K562 (cell line): ENCODE measurements around the gene FAM50A. TPM values are rescaled to one million over a fixed set of nuclear protein-coding genes. Genes with fewer than 3 reads are reported as not detected.

Experiments used
- ATAC-seq: fragments of 200-7000 bp; cut with Tn5 transposase; 3 replicates; pipeline ENCODE4 v1.9.1; 2020; ENCODE audit warnings: moderate library complexity
- BruUV-seq: library from RNA; stranded (reverse); fragments of 400-500 nt; replicated peaks from 2 replicates; lab custom pipeline; 2021; lab: Mats Ljungman, UMichigan
- CTCF ChIA-PET: fragments of 300-600 bp; formaldehyde crosslinking; extraction: SDS; loops from one replicate; lab custom pipeline; 2021; ENCODE audit warnings: low intra/inter-chr PET ratio; lab: Yijun Ruan, JAX
- POLR2A ChIA-PET: fragments of 300-600, 350-650 bp; sonication (Branson Sonifier 250); formaldehyde crosslinking; extraction: SDS; loops from one replicate; lab custom pipeline; 2021; ENCODE audit warnings: antibody characterized with exemption, inconsistent platforms; lab: Yijun Ruan, JAX
- DNase-seq, 4 experiments: peaks; one replicate each; pipeline versions ENCODE4 v3.0.0 to v3.0.0-alpha.2; 2011 to 2018; ENCODE audit warnings: low spot score in 3 of 4, mixed read lengths in 3 of 4; ENCODE audit errors: extremely low read depth in 1 of 4
- FAIRE-seq: peaks from 2 replicates; lab custom pipeline; 2011; peaks lifted over from hg19 to GRCh38; lab: Jason Lieb, UNC
- H2AFZ ChIP-seq: 2 replicates; pipeline ENCODE4 v1.6.0; 2011; ENCODE audit warnings: low read depth, low read length, control low read depth, inconsistent platforms
- H3K27ac ChIP-seq: fragments of 200-600 bp; 3 replicates; pipeline ENCODE4 v1.8.0; 2011; ENCODE audit warnings: low read depth, mild to moderate bottlenecking, control low read depth, inconsistent platforms, low read length, moderate library complexity, mixed read lengths; ENCODE audit errors: extremely low read depth
- H3K27me3 ChIP-seq, 2 experiments: fragments of 300-600 bp in 1 of 2; 2 replicates in 1 of 2; 3 replicates in 1 of 2; pipeline versions ENCODE4 v1.6.0 to v1.8.0; 2011; ENCODE audit warnings: inconsistent platforms in 2 of 2, low read length in 2 of 2, mild to moderate bottlenecking in 1 of 2, mixed read lengths in 1 of 2, moderate library complexity in 1 of 2; ENCODE audit not compliant: control insufficient read depth in 2 of 2, insufficient read depth in 2 of 2
- H3K36me3 ChIP-seq: fragments of 300-600 bp; 3 replicates; pipeline ENCODE4 v1.8.0; 2011; ENCODE audit warnings: mild to moderate bottlenecking, low read length, inconsistent platforms; ENCODE audit not compliant: control insufficient read depth, insufficient read depth
- H3K4me1 ChIP-seq, 2 experiments: fragments of 200-600 bp in 1 of 2; replicated peaks in 1 of 2; 2 replicates in 1 of 2; 3 replicates in 1 of 2; pipeline versions ENCODE4 v1.5.1 to v1.8.0; 2011; ENCODE audit warnings: inconsistent platforms in 2 of 2, low read length in 2 of 2, mild to moderate bottlenecking in 1 of 2, mixed read lengths in 1 of 2, moderate library complexity in 1 of 2; ENCODE audit not compliant: control insufficient read depth in 2 of 2, insufficient read depth in 2 of 2
- H3K4me2 ChIP-seq: 2 replicates; pipeline ENCODE4 v1.6.1; 2011; ENCODE audit warnings: low read length, control low read depth, inconsistent platforms, mixed read lengths; ENCODE audit not compliant: insufficient read depth
- H3K4me3 ChIP-seq: fragments of 200-600 bp; sonication (generic), shearing (Covaris generic); 2 replicates; pipeline ENCODE4 v1.5.1; 2016; ENCODE audit warnings: control low read depth, inconsistent platforms
- H3K79me2 ChIP-seq: fragments of 200-600 bp; 3 replicates; pipeline ENCODE4 v1.8.0; 2011; ENCODE audit warnings: low read length, inconsistent platforms; ENCODE audit not compliant: control insufficient read depth, insufficient read depth
- H3K9ac ChIP-seq, 2 experiments: 2 replicates each; pipeline versions ENCODE4 v1.6.0 to v1.6.1; 2011; ENCODE audit warnings: low read depth in 2 of 2, low read length in 2 of 2, control low read depth in 1 of 2, inconsistent platforms in 1 of 2, mild to moderate bottlenecking in 1 of 2, mixed read lengths in 1 of 2; ENCODE audit not compliant: insufficient read depth in 1 of 2
- H3K9me1 ChIP-seq: one replicate; pipeline ENCODE4 v1.6.0; 2011; ENCODE audit warnings: inconsistent platforms, mild to moderate bottlenecking, low read length, moderate library complexity; ENCODE audit not compliant: control insufficient read depth, insufficient read depth
- H3K9me3 ChIP-seq: replicated peaks from 2 replicates; pipeline ENCODE4 v1.5.1; 2011; ENCODE audit warnings: low read depth, low read length, inconsistent platforms; ENCODE audit not compliant: control insufficient read depth, insufficient read depth
- H4K20me1 ChIP-seq: replicated peaks from 2 replicates; pipeline ENCODE4 v1.6.1; 2011; ENCODE audit warnings: low read length, inconsistent platforms, mixed read lengths; ENCODE audit not compliant: control insufficient read depth, insufficient read depth
- FOXK2 ChIP-seq, 2 experiments: fragments of 450-650 bp; IDR thresholded peaks in 1 of 2; conservative IDR thresholded peaks in 1 of 2; 2 replicates each; pipeline ENCODE4 v1.6.1; 2016; ENCODE audit warnings: low read depth in 2 of 2, mild to moderate bottlenecking in 1 of 2
- KDM1A ChIP-seq, 2 experiments: fragments of 450-650 bp; IDR thresholded peaks; 2 replicates each; pipeline ENCODE4 v1.6.1; 2016; ENCODE audit warnings: mild to moderate bottlenecking in 2 of 2
- NFXL1 ChIP-seq: fragments of 450-650 bp; formaldehyde crosslinking; IDR thresholded peaks from 2 replicates; pipeline ENCODE4 v1.4.0; 2021; ENCODE audit warnings: mild to moderate bottlenecking
- RBFOX2 ChIP-seq: fragments of 200-400 bp; formaldehyde crosslinking; IDR thresholded peaks from 2 replicates; pipeline ENCODE4 v1.6.1; 2017; ENCODE audit warnings: low read depth, mild to moderate bottlenecking, low read length, moderate library complexity
- RHOXF2B ChIP-seq: fragments of 250-450 bp; sonication (Bioruptor Pico); conservative IDR thresholded peaks from 2 replicates; pipeline ENCODE4 v1.5.1; 2021
- TAF15 ChIP-seq: fragments of 200-400 bp; formaldehyde crosslinking; IDR thresholded peaks from 2 replicates; pipeline ENCODE4 v1.6.1; 2017; ENCODE audit warnings: mild to moderate bottlenecking, low read depth, low read length, moderate library complexity
- XRCC5 ChIP-seq: fragments of 200-400 bp; formaldehyde crosslinking; IDR thresholded peaks from 2 replicates; pipeline ENCODE4 v1.6.1; 2017; ENCODE audit warnings: low read depth, mild to moderate bottlenecking, low read length
- WGBS: fragments of 100-300 bp; shearing (Covaris generic); methylation state at CpG from one replicate; pipeline ENCODE4 v1.1.6; 2016; ENCODE audit warnings: low coverage, mixed read lengths; ENCODE audit not compliant: insufficient coverage; ENCODE audit errors: missing lambda C conversion rate; 5-methylcytosine and 5-hydroxymethylcytosine counted together
- in situ Hi-C: fragments of 300-500 bp; cut with MboI; formaldehyde crosslinking; loops from 4 replicates; pipeline ENCODE4 v1.15.0; 2018; ENCODE audit warnings: inconsistent platforms, mixed read lengths
- intact Hi-C: fragments of 100-400 bp; cut with micrococcal nuclease; formaldehyde crosslinking; loops from 2 replicates; pipeline ENCODE4 v1.14.2; 2022
- polyA plus RNA-seq, 8 experiments: library from polyadenylated mRNA; depleted of rRNA in 4 of 8; stranded (reverse) in 5 of 8; unstranded in 3 of 8; fragments of >200 nt; fragmentation: Nextera tagmentation in 2 of 8; fragmentation: Illumina TruSeq in 1 of 8; extraction: Ambion mirVana in 2 of 8; extraction: Trizol in 1 of 8; gene quantifications; 2 replicates each; pipeline versions ENCODE4 v1.2.1 to v1.2.3, GENCODE V29; 2011 to 2014; ENCODE audit warnings: inconsistent platforms in 1 of 8, missing spikeins in 1 of 8
- total RNA-seq, 7 experiments: library from RNA; depleted of rRNA in 6 of 7; stranded (reverse); fragments of >200 nt in 6 of 7; fragmentation: Illumina TruSeq in 2 of 7; extraction: Trizol in 2 of 7; gene quantifications; 2 replicates each; pipeline versions ENCODE4 v1.2.1 to v1.2.3, GENCODE V29; 2011 to 2021; ENCODE audit warnings: low replicate concordance in 1 of 7
- TF ChIP-seq, protein P1 (sequence below): fragments of 450-650 bp; IDR thresholded peaks from 2 replicates; pipeline ENCODE4 v1.6.1; 2018; ENCODE audit not compliant: partially characterized antibody

FAM50A gene
- total and polyA plus RNA-seq, 9 of the 15 experiments (the other 6 are each of a cell fraction or from before 2014, with no cell fraction given) = 4.4 to 114 (median 67.3) TPM

DNA sequence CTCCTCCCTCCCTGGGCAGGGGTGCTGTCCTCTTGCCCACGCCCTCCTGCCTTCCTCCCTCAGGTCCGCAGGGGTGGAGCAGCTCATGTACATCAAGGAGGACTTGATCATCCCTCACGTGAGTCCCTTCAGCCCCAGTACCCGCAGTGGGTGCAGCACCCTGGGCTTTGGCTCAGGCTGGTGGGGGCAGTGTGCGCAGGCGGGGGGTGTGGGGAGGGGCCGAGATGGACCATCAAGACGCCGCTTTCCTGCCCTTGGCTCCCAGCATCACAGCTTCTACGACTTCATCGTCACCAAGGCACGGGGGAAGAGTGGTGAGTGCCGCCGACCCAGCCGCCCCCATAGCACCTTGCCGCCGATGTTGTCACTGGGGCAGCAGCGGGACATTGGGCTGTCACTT, 5.7 kb downstream of the FAM50A start:
- Histone ChIP-seq H3K9ac (no peak overlapping the region), H3K36me3 (peaks cover 59% of the 10 kb centered on the region; the same call in 2 of the 3 replicates), H2AFZ (no peak overlapping the region), H3K4me2 (no peak overlapping the region), H3K27ac (no peak overlapping the region), H3K4me3 (no peak overlapping the region), H3K9me3 (no peaks in the 10 kb centered on the region), H3K79me2 (peaks cover 12% of the 10 kb centered on the region), H4K20me1 (no peaks in the 10 kb centered on the region), H3K9me1 (no peaks in the 10 kb centered on the region), H3K27me3 (no peaks in the 10 kb centered on the region), H3K4me1 (peaks cover 5 to 28% of the 10 kb centered on the region in 2 experiments; a peak in 4 of 5 replicates)
- no peak for FAIRE-seq
- in situ Hi-C loops = no loop called here
- ATAC-seq = no peak
- POLR2A ChIA-PET = no interaction called here
- BruUV-seq = no TSS peak
- TF ChIP-seq RHOXF2B (CRISPR knock-in tag) (no peak), RBFOX2 (0 out of 2 replicates have a peak, but pooled peaks have one; percentile 3)
- intact Hi-C loops = no loop called here
- WGBS = no CpG with 5 or more reads among the region's 18 CpGs
- no peak for DNase-seq
- CTCF ChIA-PET = no interaction called here

DNA sequence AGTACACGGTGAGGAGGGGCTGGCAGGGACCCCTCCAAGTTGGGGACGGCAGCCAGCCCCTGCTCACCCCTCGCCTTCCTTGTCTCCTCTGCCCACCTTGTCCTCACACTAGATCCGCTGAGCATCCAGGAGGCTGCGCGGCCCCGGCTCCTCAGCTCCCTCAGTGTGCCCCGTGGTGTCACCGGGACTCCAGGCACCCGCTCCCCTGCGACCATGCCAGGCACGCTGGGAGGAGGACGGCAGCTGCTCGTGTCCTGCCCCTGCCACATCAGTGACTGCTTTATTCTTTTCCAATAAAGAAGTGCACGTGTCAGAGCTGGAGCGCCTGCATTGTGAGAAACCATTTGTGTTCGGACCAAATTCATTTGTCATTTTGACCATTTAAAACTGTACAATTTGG, 6.4 kb downstream of the FAM50A start:
- BruUV-seq = no TSS peak
- Histone ChIP-seq H3K4me3 (no peak overlapping the region), H3K9ac (no peak overlapping the region), H3K4me2 (no peak overlapping the region), H3K27ac (no peak overlapping the region), H3K36me3 (peaks cover 57% of the 10 kb centered on the region; the same call in 2 of the 3 replicates), H3K27me3 (no peaks in the 10 kb centered on the region), H3K79me2 (peaks cover 5% of the 10 kb centered on the region; the same call in 2 of the 3 replicates), H3K9me1 (no peaks in the 10 kb centered on the region), H3K4me1 (peaks cover 1 to 21% of the 10 kb centered on the region in 2 experiments; a peak in 4 of 5 replicates), H3K9me3 (no peaks in the 10 kb centered on the region), H2AFZ (no peak overlapping the region), H4K20me1 (no peaks in the 10 kb centered on the region)
- CTCF ChIA-PET = no interaction called here
- in situ Hi-C loops = no loop called here
- POLR2A ChIA-PET = interaction anchor here (1.0 kb wide), 1 partner anchor 49 kb away, joined by 3 read pairs; no protein-coding TSS in a partner anchor
- TF ChIP-seq XRCC5 (no peak), NFXL1 (CRISPR knock-in tag) (no peak), TAF15 (no peak), KDM1A (IDR thresholded peaks at IDR 0.05) (no peak), RBFOX2 (0 out of 2 replicates have a peak, but pooled peaks have one; percentile 2), FOXK2 (conservative IDR thresholded peaks at IDR 0.05 in 1 of 2, IDR thresholded peaks at IDR 0.05 in 1 of 2; ENCODE audit: low read depth in 2 of 2) (no peak)
- TF ChIP-seq, protein P1, sequence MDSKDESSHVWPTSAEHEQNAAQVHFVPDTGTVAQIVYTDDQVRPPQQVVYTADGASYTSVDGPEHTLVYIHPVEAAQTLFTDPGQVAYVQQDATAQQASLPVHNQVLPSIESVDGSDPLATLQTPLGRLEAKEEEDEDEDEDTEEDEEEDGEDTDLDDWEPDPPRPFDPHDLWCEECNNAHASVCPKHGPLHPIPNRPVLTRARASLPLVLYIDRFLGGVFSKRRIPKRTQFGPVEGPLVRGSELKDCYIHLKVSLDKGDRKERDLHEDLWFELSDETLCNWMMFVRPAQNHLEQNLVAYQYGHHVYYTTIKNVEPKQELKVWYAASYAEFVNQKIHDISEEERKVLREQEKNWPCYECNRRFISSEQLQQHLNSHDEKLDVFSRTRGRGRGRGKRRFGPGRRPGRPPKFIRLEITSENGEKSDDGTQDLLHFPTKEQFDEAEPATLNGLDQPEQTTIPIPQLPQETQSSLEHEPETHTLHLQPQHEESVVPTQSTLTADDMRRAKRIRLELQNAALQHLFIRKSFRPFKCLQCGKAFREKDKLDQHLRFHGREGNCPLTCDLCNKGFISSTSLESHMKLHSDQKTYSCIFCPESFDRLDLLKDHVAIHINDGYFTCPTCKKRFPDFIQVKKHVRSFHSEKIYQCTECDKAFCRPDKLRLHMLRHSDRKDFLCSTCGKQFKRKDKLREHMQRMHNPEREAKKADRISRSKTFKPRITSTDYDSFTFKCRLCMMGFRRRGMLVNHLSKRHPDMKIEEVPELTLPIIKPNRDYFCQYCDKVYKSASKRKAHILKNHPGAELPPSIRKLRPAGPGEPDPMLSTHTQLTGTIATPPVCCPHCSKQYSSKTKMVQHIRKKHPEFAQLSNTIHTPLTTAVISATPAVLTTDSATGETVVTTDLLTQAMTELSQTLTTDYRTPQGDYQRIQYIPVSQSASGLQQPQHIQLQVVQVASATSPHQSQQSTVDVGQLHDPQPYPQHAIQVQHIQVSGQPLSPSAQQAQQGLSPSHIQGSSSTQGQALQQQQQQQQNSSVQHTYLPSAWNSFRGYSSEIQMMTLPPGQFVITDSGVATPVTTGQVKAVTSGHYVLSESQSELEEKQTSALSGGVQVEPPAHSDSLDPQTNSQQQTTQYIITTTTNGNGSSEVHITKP = no peak
- intact Hi-C loops = no loop called here
- 91% methylated on average over 9 of the region's 17 CpGs for WGBS
- no peak for DNase-seq
- no peak for FAIRE-seq
- ATAC-seq = no peak
